ENCODE measurements around the gene PIGB.
"Not testable (repeated sequence)": the region's sequence is repeated elsewhere in the genome, so short reads cannot be mapped to it uniquely, and the experiment has no call there.

The PIGB gene

GRCh38 chr15:55284426-55284825 is 34.6 kb upstream of the PIGB start:
- Histone ChIP-seq H3K4me3 (ENCODE audit: low read length) (no peak overlapping the region), H3K9ac (ENCODE audit: low read length) (no peak overlapping the region), H3K4me1 (ENCODE audit: control insufficient read depth, insufficient read depth, low read length) (no peaks in the 10 kb centered on the region), H3K27me3 (ENCODE audit: control insufficient read depth, insufficient read depth, low read length) (no peaks in the 10 kb centered on the region), H3K36me3 (ENCODE audit: control insufficient read depth, insufficient read depth, low read length) (no peaks in the 10 kb centered on the region), H3K27ac (ENCODE audit: low read depth, low read length) (no peak overlapping the region)

GRCh38 chr15:55286442-55287189 is 32.4 kb upstream of the PIGB start:
- not testable (repeated sequence) for H3K27me3 ChIP-seq (ENCODE audit: control insufficient read depth, insufficient read depth, low read length); H3K9ac ChIP-seq (ENCODE audit: low read length); H3K36me3 ChIP-seq (ENCODE audit: control insufficient read depth, insufficient read depth, low read length); H3K4me3 ChIP-seq (ENCODE audit: low read length); H3K27ac ChIP-seq (ENCODE audit: low read depth, low read length); H3K4me1 ChIP-seq (ENCODE audit: control insufficient read depth, insufficient read depth, low read length)

- Histone ChIP-seq H3K27me3 (ENCODE audit: control insufficient read depth, insufficient read depth, low read length) (no peaks in the 10 kb centered on the region), H3K9ac (ENCODE audit: low read length) (no peak overlapping the region), H3K4me3 (ENCODE audit: low read length) (no peak overlapping the region), H3K27ac (ENCODE audit: low read depth, low read length) (no peak overlapping the region), H3K36me3 (ENCODE audit: control insufficient read depth, insufficient read depth, low read length) (no peaks in the 10 kb centered on the region), H3K4me1 (ENCODE audit: control insufficient read depth, insufficient read depth, low read length) (peaks cover 3% of the 10 kb centered on the region)
These were observed 30.9 kb upstream of the PIGB start for GRCh38 chr15:55288006-55288717.

- no peaks in the 10 kb centered on the region for H3K36me3 ChIP-seq (ENCODE audit: control insufficient read depth, insufficient read depth, low read length)
- H3K4me1 ChIP-seq (ENCODE audit: control insufficient read depth, insufficient read depth, low read length) = peaks cover 3% of the 10 kb centered on the region
- H3K9ac ChIP-seq (ENCODE audit: low read length) = peak overlapping the region; percentile 80
- H3K27ac ChIP-seq (ENCODE audit: low read depth, low read length) = peak overlapping the region; percentile 76
- peak overlapping the region; percentile 86 for H3K4me3 ChIP-seq (ENCODE audit: low read length)
- no peaks in the 10 kb centered on the region for H3K27me3 ChIP-seq (ENCODE audit: control insufficient read depth, insufficient read depth, low read length)
These were observed 29.8 kb upstream of the PIGB start for GRCh38 chr15:55289011-55289745.

GRCh38 chr15:55289746-55290527 is 29.1 kb upstream of the PIGB start, which contains the start of gene RAB27A:
TSS of gene RAB27A (minus strand) at chr15:55289813. CDS start at chr15:55234934, 54,879 bp downstream.
- Histone ChIP-seq H3K9ac (ENCODE audit: low read length) (peak within 1 kb of the TSS; percentile 80), H3K27me3 (ENCODE audit: control insufficient read depth, insufficient read depth, low read length) (no peaks in the 10 kb centered on the region), H3K27ac (ENCODE audit: low read depth, low read length) (peak within 1 kb of the TSS; percentile 76), H3K4me1 (ENCODE audit: control insufficient read depth, insufficient read depth, low read length) (peaks cover 3% of the 10 kb centered on the region), H3K36me3 (ENCODE audit: control insufficient read depth, insufficient read depth, low read length) (no peaks in the 10 kb centered on the region), H3K4me3 (ENCODE audit: low read length) (peak within 1 kb of the TSS; percentile 86)

- H3K27me3 ChIP-seq (ENCODE audit: control insufficient read depth, insufficient read depth, low read length) = no peaks in the 10 kb centered on the region
- H3K9ac ChIP-seq (ENCODE audit: low read length) = no peak overlapping the region
- peaks cover 3% of the 10 kb centered on the region for H3K4me1 ChIP-seq (ENCODE audit: control insufficient read depth, insufficient read depth, low read length)
- peak overlapping the region; percentile 76 for H3K27ac ChIP-seq (ENCODE audit: low read depth, low read length)
- H3K4me3 ChIP-seq (ENCODE audit: low read length) = peak overlapping the region; percentile 86
- no peaks in the 10 kb centered on the region for H3K36me3 ChIP-seq (ENCODE audit: control insufficient read depth, insufficient read depth, low read length)
These were observed 28.4 kb upstream of the PIGB start for GRCh38 chr15:55290528-55291057.

GRCh38 chr15:55297315-55297714 is 21.7 kb upstream of the PIGB start:
- H3K27me3 ChIP-seq (ENCODE audit: control insufficient read depth, insufficient read depth, low read length) = no peaks in the 10 kb centered on the region
- H3K4me1 ChIP-seq (ENCODE audit: control insufficient read depth, insufficient read depth, low read length) = no peaks in the 10 kb centered on the region
- no peaks in the 10 kb centered on the region for H3K36me3 ChIP-seq (ENCODE audit: control insufficient read depth, insufficient read depth, low read length)
- no peak overlapping the region for H3K9ac ChIP-seq (ENCODE audit: low read length)
- H3K27ac ChIP-seq (ENCODE audit: low read depth, low read length) = no peak overlapping the region
- no peak overlapping the region for H3K4me3 ChIP-seq (ENCODE audit: low read length)

- H3K4me3 ChIP-seq (ENCODE audit: low read length); H3K4me1 ChIP-seq (ENCODE audit: control insufficient read depth, insufficient read depth, low read length); H3K9ac ChIP-seq (ENCODE audit: low read length); H3K27ac ChIP-seq (ENCODE audit: low read depth, low read length); H3K36me3 ChIP-seq (ENCODE audit: control insufficient read depth, insufficient read depth, low read length); H3K27me3 ChIP-seq (ENCODE audit: control insufficient read depth, insufficient read depth, low read length): not testable (repeated sequence)
These were observed 16.2 kb upstream of the PIGB start for GRCh38 chr15:55302801-55303200.

GRCh38 chr15:55319537-55320237 is 665 bp downstream of the PIGB start:
- H3K27ac ChIP-seq (ENCODE audit: low read depth, low read length) = no peak overlapping the region
- H3K4me1 ChIP-seq (ENCODE audit: control insufficient read depth, insufficient read depth, low read length) = no peaks in the 10 kb centered on the region
- H3K9ac ChIP-seq (ENCODE audit: low read length) = no peak overlapping the region
- peak overlapping the region; percentile 87 for H3K4me3 ChIP-seq (ENCODE audit: low read length)
- no peaks in the 10 kb centered on the region for H3K36me3 ChIP-seq (ENCODE audit: control insufficient read depth, insufficient read depth, low read length)
- no peaks in the 10 kb centered on the region for H3K27me3 ChIP-seq (ENCODE audit: control insufficient read depth, insufficient read depth, low read length)

GRCh38 chr15:55320238-55320550 is 1.2 kb downstream of the PIGB start:
- H3K36me3 ChIP-seq (ENCODE audit: control insufficient read depth, insufficient read depth, low read length) = no peaks in the 10 kb centered on the region
- H3K4me3 ChIP-seq (ENCODE audit: low read length) = no peak overlapping the region
- no peaks in the 10 kb centered on the region for H3K4me1 ChIP-seq (ENCODE audit: control insufficient read depth, insufficient read depth, low read length)
- H3K27me3 ChIP-seq (ENCODE audit: control insufficient read depth, insufficient read depth, low read length) = no peaks in the 10 kb centered on the region
- no peak overlapping the region for H3K27ac ChIP-seq (ENCODE audit: low read depth, low read length)
- no peak overlapping the region for H3K9ac ChIP-seq (ENCODE audit: low read length)

GRCh38 chr15:55320963-55321362 is 1.9 kb downstream of the PIGB start:
- Histone ChIP-seq H3K9ac (ENCODE audit: low read length) (no peak overlapping the region), H3K27me3 (ENCODE audit: control insufficient read depth, insufficient read depth, low read length) (no peaks in the 10 kb centered on the region), H3K4me3 (ENCODE audit: low read length) (no peak overlapping the region), H3K36me3 (ENCODE audit: control insufficient read depth, insufficient read depth, low read length) (no peaks in the 10 kb centered on the region), H3K27ac (ENCODE audit: low read depth, low read length) (no peak overlapping the region), H3K4me1 (ENCODE audit: control insufficient read depth, insufficient read depth, low read length) (no peaks in the 10 kb centered on the region)
